Esophagus (tissue), 2 donors: ENCODE data around the gene ADAMTS9. TPM values are rescaled to one million over a fixed set of nuclear protein-coding genes. Genes with fewer than 3 reads are reported as not detected.

ENCODE experiments used
- H3K27ac ChIP-seq, 2 donors: one replicate each; pipeline ENCODE4 v1.5.1; 2013; ENCODE audit warnings: low read depth in 2 of 2, mild to moderate bottlenecking in 2 of 2, inconsistent platforms in 1 of 2, low read length in 1 of 2, moderate library complexity in 1 of 2
- H3K27me3 ChIP-seq, 2 donors: one replicate each; pipeline ENCODE4 v1.6.1; 2013; ENCODE audit warnings: low read length in 2 of 2, control low read depth in 1 of 2, mild to moderate bottlenecking in 1 of 2; ENCODE audit not compliant: insufficient read depth in 2 of 2, control insufficient read depth in 1 of 2
- H3K36me3 ChIP-seq, 2 donors: one replicate each; pipeline ENCODE4 v1.6.1; 2013; ENCODE audit warnings: low read length in 1 of 2; ENCODE audit not compliant: control insufficient read depth in 2 of 2, insufficient read depth in 2 of 2
- H3K4me1 ChIP-seq, 2 donors: one replicate each; pipeline ENCODE4 v1.6.1; 2013; ENCODE audit warnings: low read length in 1 of 2; ENCODE audit not compliant: control insufficient read depth in 2 of 2, insufficient read depth in 2 of 2
- H3K4me3 ChIP-seq, 2 donors: one replicate each; pipeline ENCODE4 v1.5.1; 2013; ENCODE audit warnings: low read length in 2 of 2, mild to moderate bottlenecking in 2 of 2, low read depth in 1 of 2, moderate library complexity in 1 of 2
- H3K9me3 ChIP-seq, 2 donors: one replicate each; pipeline ENCODE4 v1.6.1; 2013; ENCODE audit warnings: mild to moderate bottlenecking in 2 of 2, low read depth in 1 of 2, low read length in 1 of 2, moderate library complexity in 1 of 2; ENCODE audit not compliant: control insufficient read depth in 2 of 2, insufficient read depth in 1 of 2
- WGBS, 2 donors: extraction: QIAGEN DNeasy Blood & Tissue Kit; methylation state at CpG; one replicate each; pipeline ENCODE4 v1.1.7; 2013; 5-methylcytosine and 5-hydroxymethylcytosine counted together
- polyA plus RNA-seq, 2 donors: library from polyadenylated mRNA; stranded (reverse); fragments of 200-250 nt; gene quantifications; one replicate each; pipeline ENCODE4 v1.2.3, GENCODE V29; 2013
- donor health status: healthy with polysubstance abuse.
- donor health status: Bipolar disorder and iron deficiency.

Gene ADAMTS9
- polyA plus RNA-seq, 2 donors: 3.1 to 3.3 TPM

DNA sequence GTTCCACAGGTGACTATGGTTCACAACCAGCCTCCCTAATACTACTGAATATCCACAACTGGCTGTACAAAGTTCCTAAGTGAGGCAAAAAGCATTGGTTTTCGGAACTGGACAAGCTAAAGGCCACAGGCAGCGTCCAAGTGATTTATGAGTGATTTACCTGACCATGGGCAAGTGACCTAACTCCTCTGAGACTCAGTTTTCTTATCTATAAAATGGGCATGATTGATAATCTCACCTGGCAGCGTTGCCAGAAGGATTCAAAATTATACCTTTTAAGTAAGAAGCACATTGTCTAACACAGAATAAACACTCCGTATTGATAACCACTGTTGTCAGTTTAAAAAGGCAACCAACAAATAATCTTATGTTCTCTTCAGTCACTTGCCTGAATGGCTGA, 29.8 kb downstream of the ADAMTS9 start:
- no peaks in the 10 kb centered on the region for H3K27me3 ChIP-seq
- no peak overlapping the region for H3K4me3 ChIP-seq
- no peak overlapping the region for H3K27ac ChIP-seq
- no peaks in the 10 kb centered on the region for H3K9me3 ChIP-seq
- H3K36me3 ChIP-seq: peaks cover 2 to 3% of the 10 kb centered on the region in 2 donors
- H3K4me1 ChIP-seq: no peaks in the 10 kb centered on the region
- 79 to 91% methylated on average over 4 of the region's 4 CpGs for WGBS, 2 donors

DNA sequence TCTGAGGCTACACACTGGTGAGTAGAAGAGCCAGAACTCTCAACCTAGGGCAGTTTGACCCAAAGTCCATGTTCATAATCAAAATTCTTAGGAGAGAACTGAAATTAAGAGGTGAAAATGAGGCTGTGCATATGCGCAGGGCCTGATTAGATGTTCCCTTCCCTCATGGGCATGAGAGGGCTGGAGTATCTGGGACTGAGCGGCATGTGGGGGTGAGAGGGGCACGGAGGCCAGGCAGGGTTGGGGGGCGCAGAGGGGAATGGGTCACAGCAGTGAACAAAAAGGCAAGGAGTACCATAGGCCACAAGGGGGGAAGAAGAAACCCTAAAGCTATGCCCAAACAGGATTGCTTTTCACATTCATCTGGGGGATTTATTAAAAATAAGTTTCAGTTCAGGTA, 31.3 kb downstream of the ADAMTS9 start:
- H3K4me3 ChIP-seq: no peak overlapping the region
- peaks cover 2 to 3% of the 10 kb centered on the region in 2 donors for H3K36me3 ChIP-seq
- no peaks in the 10 kb centered on the region for H3K4me1 ChIP-seq
- 94 to 98% methylated on average over 4 of the region's 4 CpGs for WGBS, 2 donors
- H3K27me3 ChIP-seq: no peaks in the 10 kb centered on the region
- no peaks in the 10 kb centered on the region for H3K9me3 ChIP-seq
- H3K27ac ChIP-seq: no peak overlapping the region

- no peaks in the 10 kb centered on the region for H3K9me3 ChIP-seq
- no peaks in the 10 kb centered on the region for H3K27me3 ChIP-seq
- no peak overlapping the region for H3K27ac ChIP-seq
- H3K4me1 ChIP-seq: no peaks in the 10 kb centered on the region
- H3K36me3 ChIP-seq: peaks cover 2 to 3% of the 10 kb centered on the region in 2 donors
- WGBS, 2 donors: 86 to 91% methylated on average over 4 of the region's 4 CpGs
- H3K4me3 ChIP-seq: no peak overlapping the region
Observed at GRCh38 chr3:64655160-64655559, 32.6 kb downstream of the ADAMTS9 start.

DNA sequence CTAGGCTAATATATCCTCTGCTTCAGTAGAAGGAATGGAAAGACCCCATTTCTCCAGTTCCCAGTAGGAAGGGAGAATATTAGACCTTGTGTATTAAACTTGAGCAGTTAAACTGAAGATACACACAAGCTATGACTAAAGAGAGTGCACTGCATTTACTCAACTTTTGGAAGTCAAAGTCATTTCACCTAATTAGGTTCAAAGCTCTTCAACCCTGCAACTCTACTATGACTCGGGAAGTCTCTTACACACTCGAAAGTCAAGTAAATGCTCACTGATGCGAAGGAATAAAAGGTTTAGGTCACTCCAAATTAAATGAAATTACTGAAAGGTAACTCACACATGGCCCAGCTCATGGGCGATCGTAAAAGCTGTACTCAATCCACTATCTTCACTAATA, 33.8 kb downstream of the ADAMTS9 start:
- no peak overlapping the region for H3K4me3 ChIP-seq
- no peaks in the 10 kb centered on the region for H3K27me3 ChIP-seq
- H3K4me1 ChIP-seq: no peaks in the 10 kb centered on the region
- 95 to 96% methylated on average over 5 of the region's 5 CpGs for WGBS, 2 donors
- H3K36me3 ChIP-seq: peaks cover 2 to 3% of the 10 kb centered on the region in 2 donors
- no peaks in the 10 kb centered on the region for H3K9me3 ChIP-seq
- no peak overlapping the region for H3K27ac ChIP-seq

GRCh38 chr3:64653101-64653500, 34.7 kb downstream of the ADAMTS9 start:
- H3K4me1 ChIP-seq: no peaks in the 10 kb centered on the region
- no peak overlapping the region for H3K4me3 ChIP-seq
- H3K36me3 ChIP-seq: peaks cover 2 to 3% of the 10 kb centered on the region in 2 donors
- H3K27ac ChIP-seq: no peak overlapping the region
- WGBS, 2 donors: 82 to 84% methylated on average over 3 of the region's 3 CpGs
- no peaks in the 10 kb centered on the region for H3K27me3 ChIP-seq
- no peaks in the 10 kb centered on the region for H3K9me3 ChIP-seq

DNA sequence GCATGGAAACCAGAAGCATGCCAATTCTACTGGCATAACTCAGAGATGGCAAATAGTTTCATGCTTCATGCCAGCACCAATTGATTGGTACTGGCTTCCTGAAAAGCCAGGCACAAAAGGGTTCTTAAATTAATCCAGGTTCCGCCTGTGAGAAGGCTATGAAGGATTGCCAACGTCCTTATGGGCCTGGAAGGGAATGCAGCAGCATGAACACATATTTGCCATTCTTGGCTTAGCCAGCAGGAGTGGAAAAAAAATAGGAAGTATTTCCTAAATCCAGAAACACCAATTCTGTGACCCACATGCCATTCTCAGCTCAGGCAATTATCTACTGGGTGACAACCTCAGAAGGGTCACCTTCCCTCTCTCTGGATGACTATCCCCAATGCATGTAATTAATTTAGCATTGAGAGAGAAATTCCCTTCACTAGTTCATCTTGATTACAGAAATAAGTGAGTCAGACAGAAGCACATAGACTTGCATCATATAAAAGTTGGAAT, 36.0 kb downstream of the ADAMTS9 start:
- H3K4me3 ChIP-seq: no peak overlapping the region
- peaks cover 2 to 3% of the 10 kb centered on the region in 2 donors for H3K36me3 ChIP-seq
- H3K27me3 ChIP-seq: no peaks in the 10 kb centered on the region
- no peaks in the 10 kb centered on the region for H3K4me1 ChIP-seq
- H3K27ac ChIP-seq: no peak overlapping the region
- no peaks in the 10 kb centered on the region for H3K9me3 ChIP-seq
- 17 to 27% methylated on average over 2 of the region's 2 CpGs for WGBS, 2 donors

DNA sequence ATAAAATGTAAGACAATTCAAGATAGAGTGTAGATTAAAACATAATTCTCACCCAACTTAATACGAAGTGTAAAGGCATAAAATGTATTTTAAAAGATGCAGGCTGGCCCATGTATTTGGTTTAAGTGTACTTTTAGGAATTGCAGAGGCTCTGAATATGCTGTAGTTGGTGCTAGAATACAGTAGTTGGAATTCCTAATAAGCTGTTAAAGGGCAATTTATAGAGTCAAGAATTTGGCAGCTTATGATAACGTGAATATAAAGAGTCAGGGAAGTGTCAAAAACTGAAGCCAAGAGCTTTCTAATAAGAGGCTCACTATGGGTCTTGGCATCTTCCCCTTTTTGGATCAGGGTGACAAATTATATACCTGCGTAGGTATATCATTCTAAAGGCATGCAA, 36.5 kb downstream of the ADAMTS9 start:
- WGBS, 2 donors: 38 to 51% methylated on average over 3 of the region's 3 CpGs

DNA sequence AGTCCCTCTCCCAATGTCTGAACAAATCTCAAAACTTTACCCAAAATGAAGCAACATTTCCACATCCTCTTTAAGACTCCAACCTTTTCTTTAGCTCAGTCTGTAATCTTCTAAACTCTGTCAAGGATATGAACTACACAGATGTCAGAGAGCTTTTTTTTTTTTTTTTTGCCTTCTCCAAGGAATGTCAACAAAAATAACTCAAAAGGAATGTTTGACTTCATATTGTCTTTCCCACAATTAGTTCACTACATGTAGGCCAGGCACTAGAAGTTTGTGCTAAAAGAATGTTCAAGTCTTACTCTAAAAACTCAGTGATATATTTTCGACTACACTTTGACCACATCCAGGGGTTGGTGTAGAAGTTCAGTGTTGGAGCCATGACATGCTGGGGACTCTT, 37.1 kb downstream of the ADAMTS9 start:
- WGBS, 2 donors: 82 to 83% methylated on average over 1 of the region's 1 CpG
- Histone ChIP-seq H3K27me3 (no peaks in the 10 kb centered on the region), H3K4me3 (no peak overlapping the region), H3K9me3 (no peaks in the 10 kb centered on the region), H3K27ac (no peak overlapping the region), H3K4me1 (no peaks in the 10 kb centered on the region), H3K36me3 (peaks cover 0 to 3% of the 10 kb centered on the region in 2 donors)

More for the DNA sequence above, 36.5 kb downstream of the ADAMTS9 start:
- H3K4me3 ChIP-seq: no peak overlapping the region
- no peaks in the 10 kb centered on the region for H3K9me3 ChIP-seq
- peaks cover 0 to 3% of the 10 kb centered on the region in 2 donors for H3K36me3 ChIP-seq
- no peaks in the 10 kb centered on the region for H3K27me3 ChIP-seq
- H3K27ac ChIP-seq: no peak overlapping the region
- no peaks in the 10 kb centered on the region for H3K4me1 ChIP-seq

GRCh38 chr3:64650096-64650622, 37.6 kb downstream of the ADAMTS9 start:
- Histone ChIP-seq H3K4me1 (no peaks in the 10 kb centered on the region), H3K27ac (no peak overlapping the region), H3K36me3 (no peaks in the 10 kb centered on the region), H3K27me3 (no peaks in the 10 kb centered on the region), H3K9me3 (no peaks in the 10 kb centered on the region), H3K4me3 (no peak overlapping the region)
- 66 to 72% methylated on average over 9 of the region's 9 CpGs for WGBS, 2 donors
